ENCODE results near the gene SERINC5. TPM values are rescaled to one million over a fixed set of nuclear protein-coding genes. Genes with fewer than 3 reads are reported as not detected.

Gene SERINC5
- total and polyA plus RNA-seq, 2 donors (not counting 3 experiments of a cell fraction or from before 2014, with no cell fraction given): 3.2 to 10.1 TPM

GRCh38 chr5:80227979-80228596 lies 27.8 kb downstream of the SERINC5 start:
- Histone ChIP-seq H2AFZ (ENCODE audit: low read depth, low read length) (no peak overlapping the region), H3K4me3 (replicated peaks in 1 of 3; ENCODE audit: insufficient read depth in 1 of 3, low read depth in 1 of 3, low read length in 3 of 3) (no peak overlapping the region), H3K4me2 (ENCODE audit: insufficient read depth, low read length) (no peak overlapping the region), H3K27me3 (ENCODE audit: control insufficient read depth in 2 of 2, insufficient read depth in 2 of 2, low read length in 2 of 2) (no peaks in the 10 kb centered on the region), H3K79me2 (ENCODE audit: control insufficient read depth, insufficient read depth, low read length) (no peaks in the 10 kb centered on the region), H3K36me3 (ENCODE audit: control insufficient read depth in 2 of 2, extremely low read depth in 1 of 2, insufficient read depth in 2 of 2, low read length in 2 of 2) (no peaks in the 10 kb centered on the region), H3K9me3 (replicated peaks; ENCODE audit: control insufficient read depth, insufficient read depth, low read length) (no peaks in the 10 kb centered on the region), H3K27ac (ENCODE audit: insufficient read depth, low read depth, low read length) (no peak overlapping the region), H3K4me1 (ENCODE audit: control insufficient read depth, extremely low read depth, insufficient read depth, low read length) (no peaks in the 10 kb centered on the region), H3K9ac (replicated peaks; ENCODE audit: extremely low read depth, insufficient read depth, low read length) (no peak overlapping the region), H4K20me1 (replicated peaks; ENCODE audit: control insufficient read depth, extremely low read depth, insufficient read depth, low read length) (no peaks in the 10 kb centered on the region), H3K9me1 (replicated peaks; ENCODE audit: control insufficient read depth, extremely low read depth, insufficient read depth, low read length) (no peaks in the 10 kb centered on the region)
- TF ChIP-seq GATA2 (IDR thresholded peaks at IDR 0.05; ENCODE audit: insufficient read depth, insufficient read length, low read depth, low read length) (no peak), EZH2 (IDR thresholded peaks at IDR 0.05; ENCODE audit: borderline replicate concordance, low read depth, low read length, severe bottlenecking) (no peak), JUN (IDR thresholded peaks at IDR 0.05; ENCODE audit: borderline replicate concordance, insufficient read depth, insufficient read length, low read depth) (no peak), MYC (IDR thresholded peaks at IDR 0.05; ENCODE audit: low read depth, low read length) (no peak), POLR2AphosphoS5 (IDR thresholded peaks at IDR 0.05; ENCODE audit: insufficient read depth, low read depth, low read length) (no peak), POLR2A (IDR thresholded peaks at IDR 0.05; ENCODE audit: low read depth, low read length) (no peak), CTCF (IDR thresholded peaks at IDR 0.05; ENCODE audit: extremely low read depth in 1 of 2, insufficient read depth in 1 of 2, low read depth in 1 of 2, low read length in 2 of 2) (no peak), MAX (IDR thresholded peaks at IDR 0.05; ENCODE audit: insufficient read depth, insufficient read length) (no peak), FOS (IDR thresholded peaks at IDR 0.05; ENCODE audit: borderline replicate concordance, insufficient read depth, low read length) (no peak)
- intact Hi-C loops (cut with micrococcal nuclease) (no loop called here), dilution Hi-C loops (cut with MboI; ENCODE audit: extremely low pct_ligation_motif_present, low sequenced_read_pairs) (no loop called here)
- ChIA-PET POLR2A (no interaction called here), CTCF (no interaction called here)
- DNase-seq (ENCODE audit: low read depth, low spot score): no peak
- BruUV-seq (replicated peaks): no TSS peak
- no peak for FAIRE-seq

Measured in endothelial cell of umbilical vein (primary cell).